Karpas-422 (cell line): Measurements from ENCODE around the gene CRMP1. TPM values are rescaled to one million over a fixed set of nuclear protein-coding genes. Genes with fewer than 3 reads are reported as not detected.
A peak's percentile ranks its signal among the peaks of the same experiment; 100 is the strongest.

Experiments
- DNase-seq: peaks from one replicate; pipeline ENCODE4 v3.0.0-alpha.2; 2015
- H2AFZ ChIP-seq: fragments of 200-600 bp; sonication (generic); 2 replicates; pipeline ENCODE4 v1.6.1; 2014; ENCODE audit warnings: antibody characterized with exemption, low read length, mixed read lengths
- H3K27ac ChIP-seq: fragments of 200-600 bp; sonication (generic); 2 replicates; pipeline ENCODE4 v1.5.1; 2014; ENCODE audit warnings: mild to moderate bottlenecking, low read length, moderate library complexity
- H3K27me3 ChIP-seq: fragments of 200-600 bp; sonication (generic); 2 replicates; pipeline ENCODE4 v1.6.1; 2014; ENCODE audit warnings: low read length, mixed read lengths
- H3K36me3 ChIP-seq: fragments of 200-600 bp; sonication (generic); 2 replicates; pipeline ENCODE4 v1.6.1; 2014; ENCODE audit warnings: low read length, mixed read lengths; ENCODE audit not compliant: insufficient read depth
- H3K4me1 ChIP-seq: fragments of 200-600 bp; sonication (generic); 2 replicates; pipeline ENCODE4 v1.6.1; 2014; ENCODE audit warnings: mild to moderate bottlenecking, low read length, mixed read lengths
- H3K4me2 ChIP-seq: fragments of 200-600 bp; sonication (generic); 2 replicates; pipeline ENCODE4 v1.6.1; 2014; ENCODE audit warnings: low read length, low read depth, mild to moderate bottlenecking; ENCODE audit not compliant: poor library complexity, severe bottlenecking
- H3K4me3 ChIP-seq: fragments of 200-600 bp; sonication (generic); 2 replicates; pipeline ENCODE4 v1.5.1; 2014; ENCODE audit warnings: mild to moderate bottlenecking, antibody characterized with exemption, low read length, mixed read lengths
- H3K79me2 ChIP-seq: fragments of 200-600 bp; sonication (generic); 2 replicates; pipeline ENCODE4 v1.6.1; 2014; ENCODE audit warnings: mild to moderate bottlenecking, low read length, mixed read lengths
- H3K9ac ChIP-seq: fragments of 200-600 bp; sonication (generic); 2 replicates; pipeline ENCODE4 v1.6.0; 2014; ENCODE audit warnings: low read length
- H3K9me2 ChIP-seq: fragments of 200-600 bp; sonication (generic), shearing (Covaris generic); replicated peaks from 2 replicates; pipeline ENCODE4 v1.6.0; 2014; ENCODE audit warnings: mild to moderate bottlenecking, low read length, moderate library complexity; ENCODE audit not compliant: insufficient read depth
- H3K9me3 ChIP-seq: fragments of 300-700, 200-600 bp; sonication (generic); 2 replicates; pipeline ENCODE4 v1.6.1; 2014; ENCODE audit warnings: low read length, mixed read lengths
- H4K20me1 ChIP-seq: fragments of 200-600 bp; sonication (generic); 2 replicates; pipeline ENCODE4 v1.6.1; 2014; ENCODE audit warnings: mild to moderate bottlenecking, antibody characterized with exemption, low read length, low read depth; ENCODE audit not compliant: insufficient read depth
- total RNA-seq: library from RNA; depleted of rRNA; stranded (reverse); fragments of >200 nt; shearing (Covaris generic); gene quantifications from 2 replicates; pipeline ENCODE4 v1.2.3, GENCODE V29; 2014; ENCODE audit warnings: low replicate concordance

CRMP1 gene
- total RNA-seq, 1 experiment from 2014 or later = 0.48 TPM

DNA sequence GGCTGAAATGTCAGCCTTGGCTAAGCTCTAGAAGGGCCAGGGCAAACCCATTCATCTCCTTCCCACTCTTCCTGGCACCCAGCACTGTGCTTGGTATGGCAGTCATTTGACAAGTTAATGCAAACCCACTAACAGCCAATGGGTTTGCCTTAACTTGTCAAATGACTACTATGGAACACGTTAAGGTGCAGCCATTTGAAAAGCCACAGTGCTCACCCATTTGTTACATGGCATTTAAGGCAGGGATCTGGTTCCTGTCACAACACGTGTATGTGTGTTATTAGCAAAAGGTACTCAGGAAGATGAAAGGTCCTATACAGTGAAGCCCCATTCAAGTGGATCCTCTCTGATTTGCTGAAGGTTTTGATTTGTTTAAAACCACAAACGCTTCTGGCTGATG, 7.2 kb downstream of the CRMP1 start:
- Histone ChIP-seq H3K9me2 (no peaks in the 10 kb centered on the region), H3K36me3 (no peaks in the 10 kb centered on the region), H3K4me2 (peak overlapping the region; percentile 88), H4K20me1 (no peaks in the 10 kb centered on the region), H2AFZ (no peak overlapping the region), H3K4me3 (peak overlapping the region; percentile 49), H3K9ac (peak overlapping the region; percentile 76), H3K4me1 (peaks cover 74% of the 10 kb centered on the region), H3K27me3 (no peaks in the 10 kb centered on the region), H3K27ac (peak overlapping the region; percentile 99), H3K79me2 (no peaks in the 10 kb centered on the region), H3K9me3 (no peaks in the 10 kb centered on the region)
- peak; percentile 89 for DNase-seq

DNA sequence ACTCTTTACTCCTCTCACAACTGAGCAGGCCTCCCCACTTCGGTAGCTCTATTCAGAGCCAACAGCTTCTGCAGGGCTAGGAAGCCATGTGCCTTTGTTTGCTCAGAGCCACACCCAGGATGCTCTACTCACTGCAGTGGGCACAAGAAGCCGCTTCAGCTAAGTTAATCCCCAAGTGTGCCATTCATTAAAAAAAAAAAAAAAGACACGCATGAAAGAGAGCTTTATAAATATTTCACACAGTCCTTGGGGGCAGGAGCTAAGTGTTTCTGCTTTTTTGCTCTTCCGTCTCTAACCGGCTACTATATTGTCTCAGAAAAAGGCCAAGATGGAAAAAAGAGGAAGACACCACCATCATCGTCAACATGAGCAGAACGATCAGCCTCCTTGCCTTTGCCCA, 8.1 kb downstream of the CRMP1 start:
- Histone ChIP-seq H2AFZ (no peak overlapping the region), H4K20me1 (no peaks in the 10 kb centered on the region), H3K4me2 (peak overlapping the region; percentile 88), H3K36me3 (no peaks in the 10 kb centered on the region), H3K4me1 (peaks cover 75% of the 10 kb centered on the region), H3K9me3 (no peaks in the 10 kb centered on the region), H3K79me2 (no peaks in the 10 kb centered on the region), H3K9ac (peak overlapping the region; percentile 77), H3K4me3 (peak overlapping the region; percentile 58), H3K27ac (peak overlapping the region; percentile 99), H3K27me3 (no peaks in the 10 kb centered on the region), H3K9me2 (no peaks in the 10 kb centered on the region)
- DNase-seq = peak; percentile 98

DNA sequence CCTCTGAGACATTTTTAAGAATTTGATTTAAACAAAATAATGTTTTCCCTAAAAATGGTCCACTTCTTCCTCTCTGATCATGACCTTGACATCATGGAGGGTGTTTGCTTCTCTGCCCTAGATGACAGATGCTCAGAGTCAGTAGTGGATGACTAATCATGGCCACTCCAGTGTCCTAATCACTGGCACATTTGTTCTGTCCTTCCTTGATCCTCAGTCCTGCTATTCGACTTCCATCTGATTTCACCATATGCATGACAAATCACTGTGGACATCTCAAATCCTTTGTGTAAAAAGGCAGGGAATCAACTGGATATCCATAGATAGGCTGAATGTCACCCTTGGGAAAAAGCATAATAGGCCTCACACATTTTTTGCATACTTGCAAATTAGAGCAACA, 9.0 kb downstream of the CRMP1 start:
- no peak overlapping the region for H2AFZ ChIP-seq
- H3K4me1 ChIP-seq = peaks cover 75% of the 10 kb centered on the region
- H3K9me2 ChIP-seq = no peaks in the 10 kb centered on the region
- no peaks in the 10 kb centered on the region for H3K9me3 ChIP-seq
- H3K27ac ChIP-seq = peak overlapping the region; percentile 99
- peak overlapping the region; percentile 58 for H3K4me3 ChIP-seq
- no peaks in the 10 kb centered on the region for H4K20me1 ChIP-seq
- no peaks in the 10 kb centered on the region for H3K27me3 ChIP-seq
- H3K9ac ChIP-seq = peak overlapping the region; percentile 77
- peak overlapping the region; percentile 88 for H3K4me2 ChIP-seq
- H3K79me2 ChIP-seq = no peaks in the 10 kb centered on the region
- H3K36me3 ChIP-seq = no peaks in the 10 kb centered on the region
- peak; percentile 74 for DNase-seq

DNA sequence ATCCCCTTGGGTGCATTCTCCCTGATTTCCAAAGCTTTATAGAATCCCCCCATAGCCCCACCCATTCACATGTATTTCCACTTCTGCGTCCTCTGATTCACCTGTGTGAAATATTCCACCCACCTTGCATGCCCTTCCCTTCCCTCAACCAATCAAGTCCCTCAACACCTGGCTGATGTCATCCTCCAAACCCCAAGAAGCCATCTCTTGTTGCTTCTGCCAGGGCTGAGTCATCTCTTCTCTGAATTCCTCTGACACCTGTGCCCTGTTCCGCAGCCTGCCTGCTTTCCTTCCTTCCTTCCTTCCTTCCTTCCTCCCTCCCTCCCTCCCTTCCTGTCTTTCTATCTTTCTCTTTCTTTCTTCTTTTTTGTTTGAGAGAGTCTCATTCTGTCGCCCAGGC, 9.9 kb downstream of the CRMP1 start:
- H3K27me3 ChIP-seq = no peaks in the 10 kb centered on the region
- no peaks in the 10 kb centered on the region for H3K9me3 ChIP-seq
- H3K79me2 ChIP-seq = no peaks in the 10 kb centered on the region
- H3K9ac ChIP-seq = no peak overlapping the region
- H3K36me3 ChIP-seq = no peaks in the 10 kb centered on the region
- H3K4me1 ChIP-seq = peaks cover 83% of the 10 kb centered on the region
- peak overlapping the region; percentile 99 for H3K27ac ChIP-seq
- H2AFZ ChIP-seq = no peak overlapping the region
- H3K9me2 ChIP-seq = no peaks in the 10 kb centered on the region
- H3K4me3 ChIP-seq = no peak overlapping the region
- H4K20me1 ChIP-seq = no peaks in the 10 kb centered on the region
- H3K4me2 ChIP-seq = peak overlapping the region; percentile 88
- no peak for DNase-seq

DNA sequence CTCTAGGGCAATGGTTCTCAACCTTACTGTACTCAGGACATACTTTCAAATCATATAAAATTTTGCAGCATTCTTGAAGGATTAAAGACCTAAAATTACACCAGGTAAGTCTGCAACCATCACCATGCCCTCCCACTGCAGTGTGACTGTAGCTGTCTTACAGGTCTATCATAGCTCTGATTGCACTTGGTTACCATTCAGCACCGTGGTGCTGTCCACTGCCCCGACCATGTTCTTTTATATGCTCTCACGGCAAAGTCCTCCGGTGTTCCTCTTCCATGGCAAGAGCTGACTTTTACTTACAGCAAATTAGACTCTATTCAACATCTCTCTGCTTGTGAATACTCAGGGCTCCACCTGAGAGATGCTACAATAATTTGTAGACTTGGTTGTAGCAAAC, 11.5 kb downstream of the CRMP1 start:
- Histone ChIP-seq H3K4me2 (no peak overlapping the region), H3K4me3 (no peak overlapping the region), H3K9me2 (no peaks in the 10 kb centered on the region), H4K20me1 (no peaks in the 10 kb centered on the region), H3K27ac (no peak overlapping the region), H3K36me3 (no peaks in the 10 kb centered on the region), H3K79me2 (no peaks in the 10 kb centered on the region), H2AFZ (no peak overlapping the region), H3K27me3 (no peaks in the 10 kb centered on the region), H3K4me1 (peaks cover 78% of the 10 kb centered on the region), H3K9ac (no peak overlapping the region), H3K9me3 (no peaks in the 10 kb centered on the region)
- DNase-seq = peak; percentile 59

DNA sequence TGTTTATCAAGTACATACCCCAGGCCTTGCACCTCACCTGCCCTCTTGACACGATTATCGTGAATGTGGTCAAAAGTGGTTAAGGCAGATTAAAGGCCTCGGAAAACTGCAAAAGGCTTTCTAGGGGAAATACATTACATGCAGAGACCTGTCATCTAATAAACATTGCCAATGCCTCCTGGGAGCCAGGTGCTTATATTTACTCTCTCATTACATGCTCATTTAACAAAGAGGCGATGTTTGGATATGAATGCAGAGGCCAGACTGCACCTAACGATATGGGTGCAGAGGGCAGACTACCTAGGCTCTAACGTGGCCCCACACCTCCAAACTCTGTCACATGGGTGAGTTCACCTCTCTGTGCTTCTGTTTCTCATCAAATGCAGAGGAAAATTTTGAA, 14.5 kb downstream of the CRMP1 start:
- no peaks in the 10 kb centered on the region for H3K79me2 ChIP-seq
- H3K9ac ChIP-seq = no peak overlapping the region
- peaks cover 48% of the 10 kb centered on the region for H3K4me1 ChIP-seq
- no peaks in the 10 kb centered on the region for H3K36me3 ChIP-seq
- no peaks in the 10 kb centered on the region for H3K9me3 ChIP-seq
- H3K9me2 ChIP-seq = no peaks in the 10 kb centered on the region
- no peaks in the 10 kb centered on the region for H4K20me1 ChIP-seq
- no peak overlapping the region for H3K27ac ChIP-seq
- no peaks in the 10 kb centered on the region for H3K27me3 ChIP-seq
- no peak for DNase-seq
- H2AFZ ChIP-seq = no peak overlapping the region
- no peak overlapping the region for H3K4me3 ChIP-seq
- no peak overlapping the region for H3K4me2 ChIP-seq

DNA sequence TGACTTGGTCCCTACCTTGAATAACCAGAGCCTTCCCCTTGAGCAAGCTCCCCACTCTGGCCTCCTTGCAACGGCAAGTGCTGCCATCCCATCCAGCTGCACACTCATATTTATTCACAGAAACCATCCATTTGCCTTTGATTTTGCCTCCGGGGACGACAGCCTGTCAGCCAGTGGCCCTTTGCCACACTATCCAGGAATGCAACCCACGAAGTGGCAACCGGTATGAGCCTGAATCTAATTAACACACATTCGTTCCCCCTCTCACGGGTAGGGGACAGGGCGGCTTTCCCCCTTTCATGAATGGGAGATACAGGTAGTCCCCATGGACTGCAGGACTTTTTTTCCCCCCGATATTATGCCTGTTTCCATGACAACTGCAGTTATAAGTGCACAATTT, 15.5 kb downstream of the CRMP1 start:
- DNase-seq = no peak
- Histone ChIP-seq H3K27me3 (no peaks in the 10 kb centered on the region; the same call in 1 of the 2 replicates), H3K9me2 (no peaks in the 10 kb centered on the region), H3K4me2 (no peak overlapping the region), H3K27ac (no peak overlapping the region), H3K4me1 (peaks cover 38% of the 10 kb centered on the region), H2AFZ (no peak overlapping the region), H3K9ac (no peak overlapping the region), H3K9me3 (peaks cover 4% of the 10 kb centered on the region), H3K4me3 (no peak overlapping the region), H3K36me3 (no peaks in the 10 kb centered on the region), H3K79me2 (no peaks in the 10 kb centered on the region), H4K20me1 (no peaks in the 10 kb centered on the region)

DNA sequence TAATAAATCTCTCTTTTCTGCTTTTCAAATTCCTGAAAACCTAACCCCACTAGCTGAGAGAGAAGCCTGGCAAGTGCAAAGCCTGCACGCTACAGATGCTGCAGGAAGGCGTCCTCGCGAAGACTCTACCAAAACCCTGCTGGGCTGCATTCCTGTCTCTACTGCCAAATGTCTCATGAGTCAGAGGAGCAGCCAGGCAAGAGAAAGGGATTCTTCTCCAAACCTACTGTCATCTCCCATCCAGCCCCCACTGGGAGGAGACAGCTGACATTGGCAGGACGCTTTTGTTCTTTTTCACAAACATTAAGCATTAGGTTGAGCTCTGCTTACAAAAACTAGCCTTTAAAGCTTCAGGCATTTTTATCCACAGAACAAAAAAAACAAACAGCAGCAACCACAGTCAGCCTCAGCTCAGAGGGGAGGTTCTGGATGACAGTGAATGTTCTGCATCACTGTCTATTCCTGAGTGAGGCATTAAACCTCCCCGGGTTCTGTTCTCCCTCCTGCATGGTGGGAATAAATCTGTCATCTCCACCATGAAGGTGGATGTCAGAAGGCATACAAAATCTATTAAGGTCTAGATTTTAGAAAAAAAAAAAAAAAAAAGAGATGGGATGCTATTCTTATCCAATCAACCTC, 18.0 kb downstream of the CRMP1 start:
- no peak overlapping the region for H3K4me3 ChIP-seq
- no peaks in the 10 kb centered on the region for H3K9me2 ChIP-seq
- H3K36me3 ChIP-seq = no peaks in the 10 kb centered on the region
- H2AFZ ChIP-seq = no peak overlapping the region
- DNase-seq = peak; percentile 36
- H3K4me1 ChIP-seq = peaks cover 26% of the 10 kb centered on the region
- no peaks in the 10 kb centered on the region; the same call in 1 of the 2 replicates for H3K27me3 ChIP-seq
- no peak overlapping the region for H3K4me2 ChIP-seq
- no peak overlapping the region for H3K27ac ChIP-seq
- peaks cover 4% of the 10 kb centered on the region for H3K9me3 ChIP-seq
- H3K9ac ChIP-seq = no peak overlapping the region
- H4K20me1 ChIP-seq = no peaks in the 10 kb centered on the region
- H3K79me2 ChIP-seq = no peaks in the 10 kb centered on the region
